ENCODE data around the gene PIGT. TPM values are rescaled to one million over a fixed set of nuclear protein-coding genes. Genes with fewer than 3 reads are reported as not detected.

Gene PIGT
- polyA plus RNA-seq, 3 donors from 2014 or later, result 105 to 190 (median 164) TPM

GRCh38 chr20:45378191-45378590 lies 37.8 kb upstream of the PIGT start, which contains the start of gene TP53TG5:
TSS of gene TP53TG5 (minus strand) at chr20:45378325. CDS start at chr20:45378236, 89 bp downstream.
- no peaks in the 10 kb centered on the region for H3K9me3 Mint-ChIP-seq

GRCh38 chr20:45387274-45387673 lies 28.7 kb upstream of the PIGT start:
- Mint-ChIP-seq H3K4me1 (no peaks in the 10 kb centered on the region), H3K4me3 (no peak overlapping the region), H3K27me3 (ENCODE audit: low read depth in 3 of 3) (peaks cover 0 to 1% (median 0%) of the 10 kb centered on the region in 3 donors), H3K9me3 (peaks cover 0 to 1% (median 0%) of the 10 kb centered on the region in 6 donors), H3K27ac (no peak overlapping the region), H3K36me3 (peaks cover 10 to 14% (median 11%) of the 10 kb centered on the region in 3 donors)
- DNase-seq, result no peak

More at GRCh38 chr20:45378191-45378590, 37.8 kb upstream of the PIGT start, which contains the start of gene TP53TG5:
- Mint-ChIP-seq H3K27me3 (ENCODE audit: low read depth in 3 of 3) (peaks cover 0 to 13% (median 9%) of the 10 kb centered on the region in 3 donors), H3K4me1 (peaks cover 14 to 16% of the 10 kb centered on the region in 2 donors), H3K36me3 (peaks cover 0 to 8% (median 4%) of the 10 kb centered on the region in 3 donors), H3K27ac (no peak within 1 kb of the TSS), H3K4me3 (no peak within 1 kb of the TSS)
- no peak for DNase-seq

- Mint-ChIP-seq H3K27me3 (ENCODE audit: low read depth in 3 of 3) (peaks cover 0 to 3% (median 0%) of the 10 kb centered on the region in 3 donors), H3K36me3 (peaks cover 10 to 13% (median 11%) of the 10 kb centered on the region in 3 donors), H3K9me3 (peaks cover 0 to 1% (median 0%) of the 10 kb centered on the region in 6 donors), H3K27ac (no peak overlapping the region), H3K4me3 (no peak overlapping the region), H3K4me1 (no peaks in the 10 kb centered on the region)
- no peak for DNase-seq
These were observed 25.0 kb upstream of the PIGT start for GRCh38 chr20:45390931-45391330.

GRCh38 chr20:45391559-45391958 lies 24.4 kb upstream of the PIGT start:
- H3K36me3 Mint-ChIP-seq, result peaks cover 10 to 13% (median 11%) of the 10 kb centered on the region in 3 donors
- H3K27ac Mint-ChIP-seq, result no peak overlapping the region
- H3K9me3 Mint-ChIP-seq, result peaks cover 0 to 1% (median 0%) of the 10 kb centered on the region in 6 donors
- H3K27me3 Mint-ChIP-seq (ENCODE audit: low read depth in 3 of 3), result peaks cover 0 to 3% (median 0%) of the 10 kb centered on the region in 3 donors
- no peaks in the 10 kb centered on the region for H3K4me1 Mint-ChIP-seq
- H3K4me3 Mint-ChIP-seq, result no peak overlapping the region
- DNase-seq, result no peak

GRCh38 chr20:45392733-45393132 lies 23.2 kb upstream of the PIGT start:
- DNase-seq, result no peak
- Mint-ChIP-seq H3K9me3 (peaks cover 0 to 1% (median 0%) of the 10 kb centered on the region in 6 donors), H3K27me3 (ENCODE audit: low read depth in 3 of 3) (peaks cover 0 to 3% (median 0%) of the 10 kb centered on the region in 3 donors), H3K4me1 (no peaks in the 10 kb centered on the region), H3K36me3 (peaks cover 3 to 16% (median 4%) of the 10 kb centered on the region in 3 donors), H3K27ac (no peak overlapping the region), H3K4me3 (no peak overlapping the region)

GRCh38 chr20:45394221-45395113 lies 21.5 kb upstream of the PIGT start:
- no peak for DNase-seq
- H3K36me3 Mint-ChIP-seq, result peaks cover 0 to 14% (median 0%) of the 10 kb centered on the region in 3 donors
- H3K27ac Mint-ChIP-seq, result no peak overlapping the region
- no peak overlapping the region for H3K4me3 Mint-ChIP-seq
- peaks cover 0 to 1% (median 0%) of the 10 kb centered on the region in 6 donors for H3K9me3 Mint-ChIP-seq
- peaks cover 0 to 1% (median 0%) of the 10 kb centered on the region in 3 donors for H3K27me3 Mint-ChIP-seq (ENCODE audit: low read depth in 3 of 3)
- no peaks in the 10 kb centered on the region for H3K4me1 Mint-ChIP-seq

- Mint-ChIP-seq H3K27ac (no peak overlapping the region), H3K4me1 (no peaks in the 10 kb centered on the region), H3K4me3 (no peak overlapping the region), H3K27me3 (ENCODE audit: low read depth in 3 of 3) (peaks cover 0 to 1% (median 0%) of the 10 kb centered on the region in 3 donors), H3K9me3 (peaks cover 0 to 4% (median 4%) of the 10 kb centered on the region in 6 donors), H3K36me3 (peaks cover 5 to 18% (median 5%) of the 10 kb centered on the region in 3 donors)
- no peak for DNase-seq
These were observed 20.9 kb upstream of the PIGT start for GRCh38 chr20:45395114-45395415.

GRCh38 chr20:45399018-45399417 lies 16.9 kb upstream of the PIGT start:
- Mint-ChIP-seq H3K27ac (no peak overlapping the region), H3K36me3 (peaks cover 6 to 25% (median 13%) of the 10 kb centered on the region in 3 donors), H3K4me1 (no peaks in the 10 kb centered on the region), H3K4me3 (no peak overlapping the region), H3K9me3 (peaks cover 0 to 11% (median 5%) of the 10 kb centered on the region in 6 donors), H3K27me3 (ENCODE audit: low read depth in 3 of 3) (peaks cover 0 to 1% (median 0%) of the 10 kb centered on the region in 3 donors)
- DNase-seq, result no peak

GRCh38 chr20:45400346-45401031 lies 15.5 kb upstream of the PIGT start:
- H3K27me3 Mint-ChIP-seq (ENCODE audit: low read depth in 3 of 3), result peaks cover 0 to 3% (median 2%) of the 10 kb centered on the region in 3 donors
- DNase-seq, result no peak
- H3K9me3 Mint-ChIP-seq, result peaks cover 0 to 11% (median 5%) of the 10 kb centered on the region in 6 donors
- peaks cover 6 to 25% (median 13%) of the 10 kb centered on the region in 3 donors for H3K36me3 Mint-ChIP-seq
- H3K4me3 Mint-ChIP-seq, result no peak overlapping the region
- H3K27ac Mint-ChIP-seq, result no peak overlapping the region
- peaks cover 6 to 11% of the 10 kb centered on the region in 2 donors for H3K4me1 Mint-ChIP-seq

GRCh38 chr20:45402946-45403345 lies 13.0 kb upstream of the PIGT start:
- peaks cover 12 to 14% of the 10 kb centered on the region in 2 donors for H3K4me1 Mint-ChIP-seq
- H3K4me3 Mint-ChIP-seq, result no peak overlapping the region

GRCh38 chr20:45404438-45404837 lies 11.5 kb upstream of the PIGT start:
- peaks cover 12 to 14% of the 10 kb centered on the region in 2 donors for H3K4me1 Mint-ChIP-seq
- peaks cover 2 to 7% (median 4%) of the 10 kb centered on the region in 3 donors for H3K27me3 Mint-ChIP-seq (ENCODE audit: low read depth in 3 of 3)
- no peak for DNase-seq
- peaks cover 6 to 13% (median 11%) of the 10 kb centered on the region in 3 donors for H3K36me3 Mint-ChIP-seq
- peak overlapping the region in 4 of 6 donors; percentile 52 to 72 (median 70) for H3K27ac Mint-ChIP-seq
- H3K9me3 Mint-ChIP-seq, result peaks cover 0 to 11% (median 5%) of the 10 kb centered on the region in 6 donors
- H3K4me3 Mint-ChIP-seq, result peak overlapping the region; percentile 70 to 82 (median 72)

More at GRCh38 chr20:45402946-45403345, 13.0 kb upstream of the PIGT start:
- H3K9me3 Mint-ChIP-seq, result peaks cover 0 to 11% (median 5%) of the 10 kb centered on the region in 6 donors
- DNase-seq, result no peak
- no peak overlapping the region for H3K27ac Mint-ChIP-seq
- H3K36me3 Mint-ChIP-seq, result peaks cover 6 to 13% (median 11%) of the 10 kb centered on the region in 3 donors
- peaks cover 2 to 7% (median 4%) of the 10 kb centered on the region in 3 donors for H3K27me3 Mint-ChIP-seq (ENCODE audit: low read depth in 3 of 3)

- Mint-ChIP-seq H3K27ac (peak overlapping the region in 5 of 6 donors; percentile 61 to 91 (median 69)), H3K9me3 (peaks cover 0 to 5% (median 0%) of the 10 kb centered on the region in 6 donors), H3K4me3 (peak overlapping the region; percentile 71 to 86 (median 84)), H3K27me3 (ENCODE audit: low read depth in 3 of 3) (peaks cover 2 to 10% (median 4%) of the 10 kb centered on the region in 3 donors), H3K4me1 (peaks cover 12 to 14% of the 10 kb centered on the region in 2 donors), H3K36me3 (peaks cover under 1 to 10% (median 6%) of the 10 kb centered on the region in 3 donors)
- DNase-seq, result no peak
These were observed 10.2 kb upstream of the PIGT start for GRCh38 chr20:45405571-45406259.
